Skeletal muscle tissue (tissue), 1 donor: ENCODE measurements around the gene HIVEP1. TPM values are rescaled to one million over a fixed set of nuclear protein-coding genes. Genes with fewer than 3 reads are reported as not detected.

Experiments used
- total RNA-seq: library from RNA; depleted of rRNA; stranded (reverse); fragments of >200 nt; gene quantifications from one replicate; pipeline ENCODE4 v1.2.3, GENCODE V29; 2014

HIVEP1 gene
- total RNA-seq, 1 donor from 2014 or later: 19.8 TPM

Other genes starting within 250 kb of the HIVEP1 start
- under 0.01 TPM for gene ADTRP, start 233.5 kb upstream of the HIVEP1 start, total RNA-seq